Suprapubic skin (tissue), 4 donors: ENCODE results near the gene AMIGO3.

Experiments used
- CTCF ChIP-seq, 2 donors: fragments of 200-600 bp in 1 of 2; fragments of 450-650 bp in 1 of 2; sonication (generic) in 1 of 2; IDR thresholded peaks; one replicate each; pipeline ENCODE4 v1.5.1; 2016 to 2019; ENCODE audit warnings: antibody characterized with exemption in 2 of 2, mild to moderate bottlenecking in 1 of 2, moderate library complexity in 1 of 2
- EP300 ChIP-seq: sonication (generic); formaldehyde crosslinking; IDR thresholded peaks from one replicate; pipeline ENCODE4 v1.6.1; 2017; ENCODE audit warnings: antibody characterized with exemption
- POLR2A ChIP-seq, 2 donors: fragments of 450-650 bp; IDR thresholded peaks; one replicate each; pipeline ENCODE4 v1.6.1; 2017; ENCODE audit warnings: antibody characterized with exemption in 2 of 2, mild to moderate bottlenecking in 2 of 2, moderate library complexity in 2 of 2
- POLR2AphosphoS5 ChIP-seq, 3 donors: sonication (generic); formaldehyde crosslinking; IDR thresholded peaks; one replicate each; pipeline ENCODE4 v1.6.1; 2017; ENCODE audit warnings: antibody characterized with exemption in 3 of 3

GRCh38 chr3:49732597-49732996 lies 13.1 kb upstream of the AMIGO3 start:
- no peak for TF ChIP-seq CTCF (IDR thresholded peaks at IDR 0.05)
- no peak for TF ChIP-seq POLR2A (IDR thresholded peaks at IDR 0.05)
- no peak for TF ChIP-seq EP300
- no peak for TF ChIP-seq POLR2AphosphoS5 (IDR thresholded peaks at IDR 0.05)
